HG03571 (cell line): Measurements from ENCODE around the gene FIP1L1.
"Not testable (repeated sequence)": the region's sequence is repeated elsewhere in the genome, so short reads cannot be mapped to it uniquely, and the experiment has no call there.

Experiments used
- ATAC-seq: cut with Tn5 transposase; IDR thresholded peaks from one replicate; pipeline ENCODE4 v1.9.1; 2021; ENCODE audit not compliant: unreplicated experiment

Gene FIP1L1

DNA sequence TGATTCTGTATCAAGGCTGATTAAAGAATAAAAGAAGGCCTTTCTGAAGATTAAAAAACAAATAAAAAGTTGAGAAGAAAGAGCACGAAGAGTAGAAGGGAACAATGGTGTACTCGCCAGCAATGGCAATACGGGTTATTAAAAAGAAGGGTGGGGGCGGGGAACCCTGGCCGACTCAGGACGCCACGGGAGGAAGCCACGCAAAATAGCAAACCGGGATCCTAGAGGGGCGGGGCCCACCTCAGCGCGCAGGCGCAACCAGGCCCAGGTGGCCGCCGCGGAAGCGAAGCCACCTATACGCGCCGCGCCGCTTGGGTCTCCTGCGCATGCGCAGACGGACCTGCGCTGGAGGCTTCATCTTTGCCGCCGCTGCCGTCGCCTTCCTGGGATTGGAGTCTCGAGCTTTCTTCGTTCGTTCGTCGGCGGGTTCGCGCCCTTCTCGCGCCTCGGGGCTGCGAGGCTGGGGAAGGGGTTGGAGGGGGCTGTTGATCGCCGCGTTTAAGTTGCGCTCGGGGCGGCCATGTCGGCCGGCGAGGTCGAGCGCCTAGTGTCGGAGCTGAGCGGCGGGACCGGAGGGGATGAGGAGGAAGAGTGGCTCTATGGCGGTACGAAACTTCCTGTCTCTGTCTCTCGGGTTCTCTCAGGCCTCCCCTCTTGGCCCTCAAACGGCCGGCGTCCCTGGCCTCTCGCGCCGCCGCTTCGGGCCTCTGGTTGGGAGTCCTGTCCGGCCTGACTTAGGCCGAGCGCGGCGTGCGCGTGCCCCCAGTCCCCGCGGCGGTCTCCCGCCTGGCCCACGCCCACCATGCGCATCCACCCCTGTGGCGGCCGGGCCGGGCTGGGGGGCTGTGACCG is at the start of gene FIP1L1:
TSS of gene FIP1L1 (plus strand) at position 323 of the 852 bp plus-strand sequence. CDS start at position 521, 198 bp downstream.
- peak; percentile 80 for ATAC-seq

DNA sequence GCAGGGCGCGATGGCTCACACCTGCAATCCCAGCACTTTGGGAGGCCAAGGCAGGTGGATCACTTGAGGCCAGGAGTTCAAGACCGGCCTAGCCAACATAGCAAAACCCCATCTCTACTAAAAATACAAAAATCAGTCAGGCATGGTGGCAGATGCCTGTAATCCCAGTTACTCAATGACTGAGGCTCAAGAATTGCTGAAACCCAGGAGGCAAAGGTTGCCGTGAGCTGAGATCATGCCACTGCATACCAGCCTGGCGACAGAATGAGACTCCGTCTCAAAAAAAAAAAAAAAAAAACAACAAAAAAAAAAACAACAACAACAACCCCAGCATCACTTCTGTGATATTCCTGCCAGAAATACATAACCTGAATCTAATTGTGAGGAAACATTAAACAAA is 42.5 kb upstream of the FIP1L1 start:
- ATAC-seq = not testable (repeated sequence)

- ATAC-seq = not testable (repeated sequence)
Measured at GRCh38 chr4:53340145-53340544, 37.3 kb upstream of the FIP1L1 start.

DNA sequence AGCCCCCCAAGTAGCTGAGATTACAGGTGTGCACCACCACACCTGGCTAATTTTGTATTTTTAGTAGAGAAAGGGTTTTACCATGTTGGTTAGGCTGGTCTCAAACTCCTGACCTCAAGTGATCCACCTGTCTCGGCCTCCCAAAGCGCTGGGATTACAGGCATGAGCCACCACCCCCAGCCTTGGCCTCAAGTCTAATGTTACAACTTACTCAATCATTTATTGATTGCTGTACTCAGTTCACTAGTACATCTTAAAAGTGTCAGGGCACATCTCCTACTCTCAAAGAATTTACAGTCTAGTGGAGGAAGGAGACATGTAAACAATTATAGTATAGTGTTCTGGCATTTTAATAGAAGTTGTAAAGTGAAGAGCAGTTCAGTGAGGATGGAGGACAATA is 31.0 kb upstream of the FIP1L1 start:
- not testable (repeated sequence) for ATAC-seq

DNA sequence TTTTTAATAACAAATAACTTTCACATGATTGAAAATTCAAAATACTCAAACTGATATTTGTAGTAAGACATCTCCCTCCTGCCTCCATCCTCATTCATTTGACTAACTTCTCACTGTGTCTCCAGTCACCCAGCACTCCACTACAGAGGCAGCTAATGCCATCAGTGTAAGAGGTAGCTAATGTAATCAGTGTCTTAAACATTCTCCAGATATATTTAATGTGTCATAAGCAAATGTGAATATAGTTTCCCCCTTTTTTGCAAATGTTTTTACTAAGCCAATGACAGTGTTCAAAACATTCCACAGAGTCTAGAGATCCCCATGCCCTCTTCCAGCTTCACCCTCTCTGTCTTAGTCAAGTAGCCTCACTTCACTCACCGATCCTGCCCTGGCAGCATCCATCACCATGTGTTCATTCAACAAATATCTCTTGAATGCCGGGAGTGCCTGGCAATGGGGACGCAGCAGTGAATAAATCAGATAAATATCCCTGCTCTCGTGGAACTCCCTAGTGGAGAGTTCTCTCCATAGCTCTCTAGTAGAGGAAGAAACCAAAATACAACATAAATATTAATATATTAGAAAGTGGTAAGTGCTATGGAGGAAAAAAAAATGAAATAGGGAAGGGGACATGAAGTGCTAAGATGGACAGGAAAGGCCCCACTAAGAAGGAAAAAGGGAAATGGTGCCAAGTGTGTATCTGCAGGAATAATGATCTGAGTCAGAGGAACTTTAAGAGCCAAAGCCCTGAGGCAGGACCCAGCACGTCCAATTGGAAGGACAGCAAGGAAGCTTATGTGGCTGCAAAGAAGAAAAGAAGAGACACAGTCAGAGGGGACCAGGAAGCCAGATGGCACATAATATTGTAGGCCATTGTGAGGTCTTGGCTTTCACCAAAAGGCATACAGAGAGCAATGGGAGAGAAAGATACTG is 30.3 kb upstream of the FIP1L1 start:
- ATAC-seq = no peak

DNA sequence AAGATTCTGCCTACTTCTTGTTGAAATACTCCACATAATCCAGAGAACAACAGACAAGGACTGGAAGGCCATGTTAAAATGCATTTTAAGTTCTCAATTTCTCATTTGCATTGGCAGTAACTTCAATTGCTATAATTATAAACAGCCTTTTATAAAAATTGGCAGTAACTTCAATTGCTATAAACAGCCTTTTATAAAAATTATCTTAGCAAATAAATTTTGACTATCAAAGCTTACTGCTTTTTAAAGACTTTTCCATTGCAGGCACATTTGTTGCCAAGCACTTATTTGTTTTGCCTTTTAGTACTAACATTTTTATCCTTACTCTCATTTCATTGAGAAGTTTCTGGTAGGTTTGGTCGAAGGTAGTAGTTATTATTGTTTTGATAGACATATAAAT is 29.4 kb upstream of the FIP1L1 start:
- ATAC-seq = no peak

DNA sequence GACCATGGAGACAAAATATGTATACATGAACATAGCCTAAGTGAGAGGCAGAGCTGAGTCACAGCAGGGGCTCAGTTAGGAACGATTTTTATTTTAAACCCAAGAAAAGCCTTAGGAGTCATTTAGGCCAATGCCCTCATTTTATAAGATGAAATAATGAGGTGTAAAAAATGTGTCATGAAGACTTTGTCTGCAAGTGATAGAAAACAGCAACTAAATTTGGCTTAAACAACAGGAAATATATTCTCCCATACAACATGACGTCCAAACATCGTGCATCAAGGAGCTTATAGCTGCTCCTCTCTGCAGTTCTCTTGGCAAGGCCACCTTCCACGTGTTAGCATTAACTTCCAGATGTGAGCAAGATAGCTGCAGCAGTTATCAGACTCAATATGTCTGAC is 28.4 kb upstream of the FIP1L1 start:
- no peak for ATAC-seq

DNA sequence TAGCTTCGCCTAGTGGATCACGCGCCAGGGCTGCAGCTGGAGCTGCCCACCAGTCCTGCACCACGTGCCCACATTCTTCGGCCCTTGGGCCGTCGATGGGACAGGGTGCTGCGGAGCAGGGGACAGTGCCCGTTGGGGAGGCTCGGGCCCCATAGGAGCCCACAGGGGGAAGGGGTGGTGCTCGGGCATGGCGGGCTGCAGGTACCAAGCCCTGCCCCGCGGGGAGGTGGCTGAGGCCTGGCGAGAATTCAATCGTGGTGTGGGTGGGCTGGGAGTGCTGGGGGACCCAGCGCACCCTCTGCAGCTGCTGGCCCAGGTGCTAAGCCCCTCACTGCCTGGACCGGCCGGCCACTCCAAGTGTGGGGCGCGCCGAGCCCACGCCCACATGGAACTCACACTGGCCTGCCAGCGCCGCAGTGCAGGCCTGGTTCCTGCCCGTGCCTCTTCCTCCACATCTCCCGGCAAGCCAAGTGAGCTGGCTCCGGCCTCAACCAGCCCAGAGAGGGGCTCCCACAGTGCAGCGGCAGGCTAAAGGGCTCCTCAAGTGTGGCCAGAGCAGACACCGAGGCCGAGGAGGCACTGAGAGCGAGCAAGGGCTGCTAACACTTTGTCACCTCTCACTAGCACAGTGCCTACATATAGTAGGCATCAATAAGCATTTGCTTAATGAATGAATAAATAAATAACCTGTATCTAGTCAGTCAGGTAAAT is 23.3 kb upstream of the FIP1L1 start:
- ATAC-seq = no peak

DNA sequence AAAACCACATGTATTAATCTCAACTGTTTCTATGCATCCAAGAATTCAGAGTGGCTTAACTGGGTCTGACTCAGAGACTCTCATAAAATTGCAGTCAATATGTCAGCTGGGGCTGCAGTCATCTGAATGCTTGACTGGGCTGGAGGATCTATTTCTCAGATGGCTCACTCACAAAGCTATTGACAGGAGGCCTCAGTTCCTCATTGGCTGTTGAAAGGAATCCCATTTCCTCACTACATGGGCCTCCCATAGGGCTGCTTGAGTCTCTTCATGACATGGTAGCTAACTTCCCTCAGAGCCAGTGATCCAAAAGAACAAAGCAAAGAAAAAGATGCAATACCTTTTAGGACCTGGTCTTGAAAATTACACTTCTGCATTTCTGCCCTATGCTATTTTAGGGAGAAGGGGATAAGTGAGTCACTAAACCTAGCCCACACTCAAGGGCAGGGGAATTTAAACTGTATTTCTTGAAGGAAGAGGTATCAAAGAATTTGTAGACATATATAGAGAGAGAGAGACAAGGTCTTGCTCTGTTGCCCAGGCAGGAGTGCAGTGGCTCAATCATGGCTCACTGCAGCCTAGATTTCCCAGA is 21.4 kb upstream of the FIP1L1 start:
- no peak for ATAC-seq

- ATAC-seq = no peak
Measured at GRCh38 chr4:53361451-53361850, 16.0 kb upstream of the FIP1L1 start.

- ATAC-seq = no peak
Measured at GRCh38 chr4:53362093-53362492, 15.3 kb upstream of the FIP1L1 start.

DNA sequence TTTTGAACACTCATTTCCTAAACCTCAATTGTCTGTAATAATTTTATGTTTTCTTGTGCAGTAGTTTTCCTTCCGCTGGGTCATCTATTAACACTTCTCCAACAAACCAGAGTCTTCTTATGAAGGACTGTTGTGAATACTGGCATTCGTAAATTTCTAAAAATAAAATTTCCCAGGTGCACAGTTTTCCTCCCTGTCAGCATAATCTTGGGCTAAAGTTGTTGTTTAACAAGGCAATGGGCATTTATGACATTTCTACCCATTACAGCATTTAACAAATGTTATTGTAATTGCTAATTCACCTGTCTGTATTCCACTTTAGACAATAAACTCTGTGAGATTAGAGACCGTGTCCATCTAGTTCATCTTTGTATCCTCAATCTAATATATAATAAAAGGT is 12.8 kb upstream of the FIP1L1 start:
- ATAC-seq = no peak

GRCh38 chr4:53365121-53365485 is 12.3 kb upstream of the FIP1L1 start:
- no peak for ATAC-seq

DNA sequence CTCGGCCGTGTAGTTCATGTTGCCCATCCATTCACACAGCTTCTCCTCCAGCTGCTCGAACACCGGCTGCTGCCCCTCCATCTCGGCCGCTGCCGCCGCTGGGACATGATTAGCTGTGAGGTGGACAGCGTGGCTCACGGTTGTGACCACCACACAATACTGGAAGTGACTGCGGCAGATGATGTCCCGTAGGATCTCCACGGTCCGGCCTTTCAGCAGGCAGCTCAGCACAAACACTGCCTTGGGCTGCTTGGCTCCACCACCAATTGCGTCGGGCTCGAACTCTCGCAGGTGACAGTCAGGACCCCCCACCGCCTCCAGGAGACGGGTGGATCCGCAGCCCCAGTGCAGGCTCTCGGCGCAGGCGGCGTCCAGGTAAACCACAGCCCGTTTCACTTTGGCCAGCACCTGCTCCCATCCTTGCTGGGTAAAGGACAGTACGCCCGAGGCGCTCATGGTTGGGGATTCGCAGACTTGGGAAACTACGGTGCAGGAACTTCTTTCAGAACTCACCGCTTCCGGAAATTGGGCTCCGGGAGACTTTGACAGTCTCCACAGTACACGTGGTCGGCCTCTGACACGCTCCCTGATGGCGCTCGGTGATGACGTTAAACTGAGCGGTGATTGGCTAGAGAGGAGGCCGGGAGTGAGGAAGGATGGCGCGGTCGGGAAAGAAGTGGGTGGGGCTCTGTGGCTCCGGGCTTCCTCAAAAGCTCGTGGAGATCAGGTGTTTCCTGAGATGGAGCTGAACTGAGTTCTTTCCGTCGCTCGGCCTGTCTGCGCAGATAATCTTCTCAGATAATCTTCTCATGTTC is 11.7 kb upstream of the FIP1L1 start, which contains the start of gene SCFD2:
TSS of gene SCFD2 (minus strand) at position 576 of the 815 bp plus-strand sequence.
- ATAC-seq = peak; percentile 97

DNA sequence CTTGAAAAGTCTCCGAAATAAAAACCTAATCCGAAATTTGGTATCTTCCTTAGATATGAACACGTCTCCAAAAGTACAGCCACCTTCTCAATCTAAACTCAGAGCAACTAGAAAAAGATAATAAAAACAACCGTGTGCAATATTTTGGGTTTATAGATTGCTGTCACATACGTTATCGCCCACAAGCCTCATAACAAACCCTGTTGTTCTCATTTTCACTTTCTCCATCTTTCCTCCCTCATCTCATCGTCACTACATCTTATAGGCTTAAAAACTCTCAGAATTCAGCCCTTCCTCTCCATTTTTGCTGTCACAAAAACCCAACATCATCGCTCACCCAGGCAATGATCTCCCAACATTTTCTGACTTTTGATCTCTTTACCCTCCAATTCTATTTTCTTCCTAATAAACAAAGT is 11.1 kb upstream of the FIP1L1 start:
- no peak for ATAC-seq

DNA sequence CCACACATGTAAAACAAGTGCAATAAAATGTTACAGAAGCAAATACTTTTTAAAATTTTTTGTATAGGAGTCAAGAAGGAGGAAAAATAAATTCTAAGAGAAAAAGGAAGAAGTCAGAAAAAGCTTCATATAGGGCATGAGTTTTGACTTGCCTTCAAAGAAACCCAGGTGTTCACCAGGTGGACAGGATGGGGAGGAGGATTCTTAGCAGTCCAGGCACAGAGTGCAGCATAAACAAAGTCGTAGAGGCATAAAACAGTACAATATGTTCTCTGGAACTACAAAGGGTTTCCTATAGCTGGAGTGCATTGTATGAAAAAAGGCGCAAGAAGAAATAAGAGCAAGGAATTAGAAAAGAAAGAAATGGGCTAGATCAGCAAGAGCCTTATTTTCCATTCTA is 9.7 kb upstream of the FIP1L1 start:
- no peak for ATAC-seq

DNA sequence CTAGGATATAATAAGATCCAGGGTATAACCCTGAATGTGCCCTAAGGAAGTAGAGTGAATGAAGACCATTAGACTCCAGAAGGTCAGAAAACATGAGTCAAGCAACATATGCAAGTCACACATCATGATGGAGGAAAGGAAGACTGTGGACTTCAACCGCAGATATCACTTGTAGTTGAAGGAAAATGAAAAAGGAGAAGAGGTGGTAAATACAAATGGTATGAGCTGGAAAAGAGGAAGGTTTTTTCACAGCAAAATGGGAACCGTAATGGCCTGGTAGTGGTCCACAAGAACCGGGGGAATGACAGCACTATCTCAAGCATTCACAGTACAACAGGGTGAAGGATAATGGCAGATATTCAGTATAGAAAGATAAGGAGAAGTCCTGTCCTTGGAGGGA is 6.4 kb upstream of the FIP1L1 start:
- ATAC-seq = no peak

DNA sequence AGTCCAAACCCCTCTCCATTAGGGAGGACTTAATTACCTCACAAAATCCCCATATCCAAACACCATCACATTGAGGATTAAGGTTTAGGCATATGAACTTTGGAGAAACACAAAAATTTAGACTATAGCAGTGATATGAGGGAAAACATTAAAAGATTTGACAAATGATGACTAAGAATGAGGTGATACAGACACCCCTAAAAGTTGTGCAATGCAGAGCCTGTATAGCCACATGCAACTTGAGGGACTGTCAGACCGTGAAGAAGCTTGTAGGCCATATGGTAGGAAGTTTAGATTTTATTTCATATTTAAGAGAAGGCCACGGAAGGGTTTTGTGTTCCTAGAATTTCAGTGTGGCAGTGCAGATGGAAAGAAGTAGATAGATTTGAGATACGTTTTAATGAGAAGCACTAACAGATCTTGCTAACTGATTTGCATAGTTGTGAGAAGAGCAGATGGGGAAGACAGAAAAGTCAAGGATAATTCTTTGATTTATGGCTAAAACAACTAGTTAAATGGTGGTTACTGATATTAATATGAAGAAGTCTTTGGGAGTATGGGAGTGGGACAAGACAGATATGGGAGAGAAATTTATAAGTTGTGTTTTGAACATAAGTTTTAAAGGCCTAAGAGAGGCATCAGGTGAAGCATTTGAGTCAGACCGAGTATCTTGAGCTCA is 5.5 kb upstream of the FIP1L1 start:
- ATAC-seq = no peak

DNA sequence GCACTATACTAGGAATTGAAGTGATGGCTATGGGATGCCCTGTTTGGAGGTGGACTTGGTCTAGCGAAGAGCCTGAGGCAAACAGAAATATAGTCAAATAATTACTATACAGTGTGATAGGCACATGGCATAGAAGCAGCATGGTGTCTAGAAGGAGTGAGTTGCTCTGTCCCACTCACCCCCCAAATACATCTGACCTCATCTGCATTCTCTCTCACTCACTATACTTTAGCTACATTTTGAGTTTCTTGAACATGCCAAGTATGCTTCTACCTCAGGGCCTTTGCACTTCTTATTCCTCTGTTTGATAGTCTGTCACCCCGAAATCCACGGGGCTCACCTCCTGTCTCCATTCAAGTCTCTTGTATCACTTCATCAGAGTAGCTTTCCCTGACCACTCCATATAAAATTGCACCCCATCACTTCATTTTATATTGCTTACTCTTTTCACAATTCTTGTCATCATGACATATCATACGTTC is 2.6 kb upstream of the FIP1L1 start:
- ATAC-seq = no peak
